HUES64 (cell line): ENCODE measurements around the gene SYNDIG1L.
"Not testable (repeated sequence)": the region's sequence is repeated elsewhere in the genome, so short reads cannot be mapped to it uniquely, and the experiment has no call there.

ENCODE experiments used
- H3K27ac ChIP-seq: 2 replicates; pipeline ENCODE4 v1.7.0; 2013; ENCODE audit warnings: low read depth, low read length, inconsistent platforms
- H3K27me3 ChIP-seq: 2 replicates; pipeline ENCODE4 v1.6.1; 2013; ENCODE audit warnings: mild to moderate bottlenecking, low read length; ENCODE audit not compliant: insufficient read depth
- H3K36me3 ChIP-seq: 2 replicates; pipeline ENCODE4 v1.6.1; 2013; ENCODE audit warnings: mild to moderate bottlenecking, low read length; ENCODE audit not compliant: insufficient read depth
- H3K4me1 ChIP-seq: 2 replicates; pipeline ENCODE4 v1.6.1; 2013; ENCODE audit warnings: mild to moderate bottlenecking, low read length, moderate library complexity; ENCODE audit not compliant: insufficient read depth
- H3K4me3 ChIP-seq: 2 replicates; pipeline ENCODE4 v1.5.1; 2013; ENCODE audit warnings: mild to moderate bottlenecking, low read length, moderate library complexity
- H3K9ac ChIP-seq: 2 replicates; pipeline ENCODE4 v1.6.1; 2013; ENCODE audit warnings: mild to moderate bottlenecking, low read depth, low read length
- H3K9me3 ChIP-seq: 2 replicates; pipeline ENCODE4 v1.6.1; 2013; ENCODE audit warnings: low read depth, low read length; ENCODE audit not compliant: insufficient read depth
- WGBS: fragments of 150-250, 120-280 bp; methylation state at CpG from one replicate; pipeline ENCODE4 v1.1.7; 2013; ENCODE audit warnings: missing lambda C conversion rate; 5-methylcytosine and 5-hydroxymethylcytosine counted together

Gene SYNDIG1L

GRCh38 chr14:74402401-74403251 is 23.4 kb downstream of the SYNDIG1L start:
- Histone ChIP-seq H3K36me3 (no peaks in the 10 kb centered on the region), H3K27me3 (no peaks in the 10 kb centered on the region), H3K9ac (no peak overlapping the region), H3K9me3 (no peaks in the 10 kb centered on the region), H3K4me3 (no peak overlapping the region), H3K4me1 (peaks cover 23% of the 10 kb centered on the region), H3K27ac (no peak overlapping the region)
- 75% methylated on average over 10 of the region's 10 CpGs for WGBS

GRCh38 chr14:74401504-74402241 is 24.3 kb downstream of the SYNDIG1L start:
- Histone ChIP-seq H3K4me1 (peaks cover 23% of the 10 kb centered on the region), H3K4me3 (peak overlapping the region; percentile 4; the same call in 1 of the 2 replicates), H3K27me3 (no peaks in the 10 kb centered on the region), H3K9me3 (no peaks in the 10 kb centered on the region), H3K36me3 (no peaks in the 10 kb centered on the region), H3K9ac (no peak overlapping the region), H3K27ac (no peak overlapping the region; the same call in 1 of the 2 replicates)
- 13% methylated on average over 12 of the region's 12 CpGs for WGBS

GRCh38 chr14:74400919-74401503 is 25.0 kb downstream of the SYNDIG1L start:
- Histone ChIP-seq H3K4me1 (peaks cover 23% of the 10 kb centered on the region), H3K36me3 (no peaks in the 10 kb centered on the region), H3K27ac (no peak overlapping the region; the same call in 1 of the 2 replicates), H3K4me3 (no peak overlapping the region; the same call in 1 of the 2 replicates), H3K27me3 (no peaks in the 10 kb centered on the region), H3K9me3 (no peaks in the 10 kb centered on the region), H3K9ac (no peak overlapping the region)
- WGBS: 47% methylated on average over 8 of the region's 8 CpGs

- H3K4me3 ChIP-seq: no peak overlapping the region
- H3K27me3 ChIP-seq: no peaks in the 10 kb centered on the region
- 68% methylated on average over 13 of the region's 13 CpGs for WGBS
- H3K27ac ChIP-seq: no peak overlapping the region
- peaks cover 23% of the 10 kb centered on the region for H3K4me1 ChIP-seq
- H3K9me3 ChIP-seq: no peaks in the 10 kb centered on the region
- H3K36me3 ChIP-seq: no peaks in the 10 kb centered on the region
- no peak overlapping the region for H3K9ac ChIP-seq
Measured at GRCh38 chr14:74400031-74400685, 25.9 kb downstream of the SYNDIG1L start.

GRCh38 chr14:74395094-74395493 is 30.9 kb downstream of the SYNDIG1L start:
- Histone ChIP-seq H3K9me3 (no peaks in the 10 kb centered on the region), H3K27me3 (no peaks in the 10 kb centered on the region)

GRCh38 chr14:74394549-74394948 is 31.5 kb downstream of the SYNDIG1L start:
- Histone ChIP-seq H3K27ac (no peak overlapping the region), H3K9ac (no peak overlapping the region), H3K27me3 (no peaks in the 10 kb centered on the region), H3K9me3 (no peaks in the 10 kb centered on the region), H3K36me3 (no peaks in the 10 kb centered on the region), H3K4me3 (no peak overlapping the region), H3K4me1 (no peaks in the 10 kb centered on the region)
- 70% methylated on average over 2 of the region's 2 CpGs for WGBS

More at GRCh38 chr14:74395094-74395493, 30.9 kb downstream of the SYNDIG1L start:
- H3K36me3 ChIP-seq: no peaks in the 10 kb centered on the region
- H3K27ac ChIP-seq: no peak overlapping the region
- WGBS: 87% methylated on average over 4 of the region's 4 CpGs
- H3K4me3 ChIP-seq: no peak overlapping the region
- no peaks in the 10 kb centered on the region for H3K4me1 ChIP-seq
- H3K9ac ChIP-seq: no peak overlapping the region

GRCh38 chr14:74392616-74393570 is 33.1 kb downstream of the SYNDIG1L start:
- WGBS: 85% methylated on average over 16 of the region's 16 CpGs
- no peaks in the 10 kb centered on the region for H3K9me3 ChIP-seq
- no peak overlapping the region for H3K27ac ChIP-seq
- no peaks in the 10 kb centered on the region for H3K4me1 ChIP-seq
- no peaks in the 10 kb centered on the region for H3K27me3 ChIP-seq
- H3K9ac ChIP-seq: no peak overlapping the region
- H3K4me3 ChIP-seq: no peak overlapping the region
- H3K36me3 ChIP-seq: no peaks in the 10 kb centered on the region

GRCh38 chr14:74391479-74391878 is 34.5 kb downstream of the SYNDIG1L start:
- WGBS: 100% methylated on average over 2 of the region's 3 CpGs
- no peak overlapping the region for H3K27ac ChIP-seq
- H3K4me3 ChIP-seq: no peak overlapping the region
- no peaks in the 10 kb centered on the region for H3K4me1 ChIP-seq
- no peak overlapping the region for H3K9ac ChIP-seq
- H3K9me3 ChIP-seq: no peaks in the 10 kb centered on the region
- no peaks in the 10 kb centered on the region for H3K27me3 ChIP-seq
- no peaks in the 10 kb centered on the region for H3K36me3 ChIP-seq

GRCh38 chr14:74390505-74390904 is 35.5 kb downstream of the SYNDIG1L start:
- WGBS: 98% methylated on average over 3 of the region's 3 CpGs
- not testable (repeated sequence) for H3K9ac ChIP-seq, H3K4me3 ChIP-seq, H3K36me3 ChIP-seq, H3K27me3 ChIP-seq, H3K27ac ChIP-seq, H3K4me1 ChIP-seq, H3K9me3 ChIP-seq

GRCh38 chr14:74389980-74390379 is 36.0 kb downstream of the SYNDIG1L start:
- no peaks in the 10 kb centered on the region for H3K36me3 ChIP-seq
- no peaks in the 10 kb centered on the region for H3K4me1 ChIP-seq
- 89% methylated on average over 7 of the region's 7 CpGs for WGBS
- no peak overlapping the region for H3K27ac ChIP-seq
- no peaks in the 10 kb centered on the region for H3K9me3 ChIP-seq
- H3K4me3 ChIP-seq: no peak overlapping the region
- H3K27me3 ChIP-seq: no peaks in the 10 kb centered on the region
- H3K9ac ChIP-seq: peak overlapping the region; percentile 4; the same call in 1 of the 2 replicates
